Osteocyte (in vitro differentiated cells): ENCODE results near the gene TMEM18. TPM values are rescaled to one million over a fixed set of nuclear protein-coding genes. Genes with fewer than 3 reads are reported as not detected.
A peak's percentile ranks its signal among the peaks of the same experiment; 100 is the strongest.

Experiments used
- DNase-seq: peaks from one replicate; pipeline ENCODE4 v3.0.0; 2021; ENCODE audit warnings: mixed read lengths; ENCODE audit not compliant: unreplicated experiment; ENCODE audit errors: extremely low spot score
- H3K27ac Mint-ChIP-seq: one replicate; pipeline ENCODE4 v1.8.0; 2021; ENCODE audit warnings: mild to moderate bottlenecking, mixed read lengths; ENCODE audit not compliant: unreplicated experiment
- H3K27me3 Mint-ChIP-seq: one replicate; pipeline ENCODE4 v1.8.0; 2021; ENCODE audit warnings: mixed read lengths; ENCODE audit not compliant: unreplicated experiment
- H3K36me3 Mint-ChIP-seq: one replicate; pipeline ENCODE4 v1.8.0; 2021; ENCODE audit warnings: mixed read lengths; ENCODE audit not compliant: unreplicated experiment
- H3K4me1 Mint-ChIP-seq: one replicate; pipeline ENCODE4 v1.8.0; 2021; ENCODE audit warnings: mixed read lengths; ENCODE audit not compliant: unreplicated experiment
- H3K4me3 Mint-ChIP-seq: one replicate; pipeline ENCODE4 v1.8.0; 2021; ENCODE audit warnings: mild to moderate bottlenecking, moderate library complexity, mixed read lengths; ENCODE audit not compliant: unreplicated experiment
- H3K9me3 Mint-ChIP-seq: one replicate; pipeline ENCODE4 v1.8.0; 2021; ENCODE audit warnings: mixed read lengths; ENCODE audit not compliant: unreplicated experiment
- total RNA-seq: library from RNA; stranded (reverse); gene quantifications from 2 replicates; pipeline ENCODE4 v1.2.1, GENCODE V29; 2021
- TF ChIP-seq, protein P1 (sequence below): fragments of 200-600 bp; sonication (generic); IDR thresholded peaks from 2 replicates; pipeline ENCODE4 v1.5.0; 2021; ENCODE audit warnings: antibody characterized with exemption, mild to moderate bottlenecking, moderate library complexity

Gene TMEM18
- total RNA-seq, 1 donor from 2014 or later, result 32.8 TPM

DNA sequence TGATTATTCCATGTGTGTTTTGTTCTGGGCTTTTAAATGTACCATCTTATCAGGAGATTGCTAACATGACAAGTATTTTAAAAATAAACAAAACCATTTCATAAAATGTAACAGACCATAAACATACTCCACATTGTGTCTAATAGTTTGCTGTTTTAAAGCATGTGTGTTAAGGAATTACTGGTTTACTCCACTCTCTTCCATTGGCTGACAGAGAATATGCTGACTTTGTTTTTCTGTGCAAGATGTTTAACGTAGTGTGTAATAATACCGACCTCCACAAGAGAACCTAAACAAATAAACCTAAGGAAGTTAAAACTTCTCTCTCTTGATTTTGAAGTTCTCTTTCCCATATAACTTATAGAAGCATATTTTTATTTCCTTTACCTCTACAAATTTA lies 17.0 kb upstream of the TMEM18 start:
- peaks cover 4% of the 10 kb centered on the region for H3K9me3 Mint-ChIP-seq
- peaks cover 26% of the 10 kb centered on the region for H3K4me1 Mint-ChIP-seq
- no peaks in the 10 kb centered on the region for H3K36me3 Mint-ChIP-seq
- TF ChIP-seq, protein P1, sequence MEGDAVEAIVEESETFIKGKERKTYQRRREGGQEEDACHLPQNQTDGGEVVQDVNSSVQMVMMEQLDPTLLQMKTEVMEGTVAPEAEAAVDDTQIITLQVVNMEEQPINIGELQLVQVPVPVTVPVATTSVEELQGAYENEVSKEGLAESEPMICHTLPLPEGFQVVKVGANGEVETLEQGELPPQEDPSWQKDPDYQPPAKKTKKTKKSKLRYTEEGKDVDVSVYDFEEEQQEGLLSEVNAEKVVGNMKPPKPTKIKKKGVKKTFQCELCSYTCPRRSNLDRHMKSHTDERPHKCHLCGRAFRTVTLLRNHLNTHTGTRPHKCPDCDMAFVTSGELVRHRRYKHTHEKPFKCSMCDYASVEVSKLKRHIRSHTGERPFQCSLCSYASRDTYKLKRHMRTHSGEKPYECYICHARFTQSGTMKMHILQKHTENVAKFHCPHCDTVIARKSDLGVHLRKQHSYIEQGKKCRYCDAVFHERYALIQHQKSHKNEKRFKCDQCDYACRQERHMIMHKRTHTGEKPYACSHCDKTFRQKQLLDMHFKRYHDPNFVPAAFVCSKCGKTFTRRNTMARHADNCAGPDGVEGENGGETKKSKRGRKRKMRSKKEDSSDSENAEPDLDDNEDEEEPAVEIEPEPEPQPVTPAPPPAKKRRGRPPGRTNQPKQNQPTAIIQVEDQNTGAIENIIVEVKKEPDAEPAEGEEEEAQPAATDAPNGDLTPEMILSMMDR, result no peak
- no peak for DNase-seq
- peak overlapping the region; percentile 3 for H3K27ac Mint-ChIP-seq
- H3K27me3 Mint-ChIP-seq, result no peaks in the 10 kb centered on the region
- H3K4me3 Mint-ChIP-seq, result no peak overlapping the region

DNA sequence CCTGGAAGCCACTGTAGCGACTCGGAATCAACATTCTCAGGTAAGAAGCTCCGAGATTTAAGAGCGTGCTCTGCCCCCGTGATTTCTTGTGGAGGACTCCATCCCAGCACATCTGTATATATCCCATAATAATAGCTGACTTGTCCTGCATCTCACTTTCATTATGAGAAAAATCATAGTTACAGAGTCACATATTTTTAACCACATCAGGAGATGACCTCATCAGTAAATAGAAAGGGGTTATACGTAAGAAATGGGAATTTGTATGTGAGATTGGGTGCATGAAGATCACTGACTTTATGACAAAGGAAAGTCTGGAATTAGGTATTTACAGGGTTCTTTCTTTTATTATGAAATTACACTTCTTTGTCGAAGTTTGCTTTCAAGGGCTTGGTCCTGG lies 16.4 kb upstream of the TMEM18 start:
- Mint-ChIP-seq H3K27me3 (no peaks in the 10 kb centered on the region), H3K4me1 (peaks cover 30% of the 10 kb centered on the region), H3K27ac (no peak overlapping the region), H3K36me3 (no peaks in the 10 kb centered on the region), H3K4me3 (no peak overlapping the region), H3K9me3 (peaks cover under 1% of the 10 kb centered on the region)
- TF ChIP-seq, protein P1, result no peak
- DNase-seq, result no peak

DNA sequence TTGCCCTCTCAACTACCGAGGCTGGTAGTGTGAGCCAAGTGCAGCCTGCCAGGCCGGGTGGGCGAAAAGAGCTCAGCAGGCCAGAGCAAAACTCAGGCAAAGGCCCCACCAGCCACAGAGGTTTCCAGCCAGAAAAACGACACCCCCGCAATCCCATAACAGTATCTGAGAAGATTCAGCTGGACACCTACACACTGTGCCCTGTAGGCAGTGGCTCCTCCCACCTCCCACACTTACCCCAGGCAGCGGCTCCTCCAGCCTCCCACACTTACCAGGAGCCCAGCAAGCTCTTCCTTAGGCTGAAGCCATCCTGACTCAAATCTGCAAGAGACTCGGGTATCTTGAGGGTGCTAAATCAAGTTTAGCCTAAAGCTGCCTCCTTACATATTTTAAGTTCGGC lies 15.6 kb upstream of the TMEM18 start:
- H3K27me3 Mint-ChIP-seq, result no peaks in the 10 kb centered on the region
- H3K36me3 Mint-ChIP-seq, result no peaks in the 10 kb centered on the region
- DNase-seq, result no peak

DNA sequence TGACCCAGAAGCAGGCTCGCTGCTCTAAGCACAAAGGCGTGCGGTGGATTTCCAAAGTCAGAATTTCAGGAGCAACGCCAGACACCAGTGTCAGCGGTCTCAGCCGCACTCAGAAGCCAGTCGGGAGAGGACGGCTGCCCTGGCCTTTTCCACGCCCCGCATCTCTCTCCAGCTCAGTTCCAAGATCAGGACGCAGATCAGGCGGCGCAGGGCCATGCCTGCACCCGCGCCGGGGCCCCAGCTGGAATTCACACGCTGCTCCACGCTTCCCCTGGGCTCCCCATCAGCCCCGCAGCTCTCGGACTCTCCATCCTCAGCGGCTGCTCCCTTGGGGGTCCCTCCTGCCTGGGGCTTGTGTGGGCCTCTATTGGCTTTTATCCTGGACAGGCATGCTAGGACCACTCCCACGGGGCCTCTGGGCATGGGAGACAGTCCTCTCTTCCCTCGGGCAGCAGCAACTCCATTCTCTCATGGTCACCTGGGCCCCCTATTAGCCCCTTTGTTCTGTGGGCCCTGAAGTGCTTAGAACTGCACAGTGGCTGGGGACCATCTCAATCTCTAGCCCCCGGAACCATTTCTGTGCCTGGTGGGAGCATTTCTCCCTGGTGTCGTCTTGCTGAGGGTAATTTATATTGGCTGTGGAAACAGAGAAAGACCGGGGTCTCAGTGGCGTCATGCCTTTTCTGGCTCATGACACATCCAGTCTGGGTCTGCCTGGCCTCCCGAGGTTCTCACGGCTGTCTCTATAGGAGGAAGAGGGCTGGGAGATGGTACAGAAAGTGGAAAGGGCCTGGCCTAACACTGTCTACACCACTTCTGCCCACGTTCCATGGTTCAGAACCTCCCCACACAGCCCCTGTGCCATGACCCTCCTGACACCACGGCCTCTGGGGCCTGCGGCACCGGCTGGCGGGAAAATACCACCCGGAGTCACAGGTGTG lies 14.9 kb upstream of the TMEM18 start:
- Mint-ChIP-seq H3K4me1 (peaks cover 30% of the 10 kb centered on the region), H3K27me3 (no peaks in the 10 kb centered on the region), H3K27ac (no peak overlapping the region), H3K4me3 (no peak overlapping the region), H3K36me3 (no peaks in the 10 kb centered on the region), H3K9me3 (no peaks in the 10 kb centered on the region)
- TF ChIP-seq, protein P1, result no peak
- DNase-seq, result no peak

More for the DNA sequence above, 15.6 kb upstream of the TMEM18 start:
- Mint-ChIP-seq H3K4me1 (peaks cover 30% of the 10 kb centered on the region), H3K9me3 (no peaks in the 10 kb centered on the region), H3K27ac (no peak overlapping the region), H3K4me3 (no peak overlapping the region)
- TF ChIP-seq, protein P1, result no peak

DNA sequence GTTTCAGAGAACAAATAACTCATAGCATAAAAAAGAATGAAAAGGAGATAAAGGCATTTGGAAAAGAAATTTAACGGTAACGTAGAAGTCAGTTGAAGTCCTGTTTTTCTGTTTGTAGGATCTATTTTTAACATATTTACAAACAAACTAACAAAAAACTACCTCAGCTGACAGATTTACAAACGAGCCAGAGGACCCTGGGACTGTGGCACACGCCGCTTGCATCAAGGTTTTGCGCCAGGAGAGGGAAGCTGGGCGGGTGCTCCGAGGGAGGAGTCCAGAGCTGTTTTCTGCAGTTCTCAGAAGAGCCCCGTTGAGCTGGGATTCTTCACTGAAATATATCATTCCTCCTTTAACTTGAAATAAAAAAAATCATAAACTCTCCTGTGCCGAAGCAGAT lies 13.6 kb upstream of the TMEM18 start:
- Mint-ChIP-seq H3K4me3 (no peak overlapping the region), H3K36me3 (no peaks in the 10 kb centered on the region), H3K4me1 (peaks cover 23% of the 10 kb centered on the region), H3K27me3 (no peaks in the 10 kb centered on the region), H3K27ac (no peak overlapping the region), H3K9me3 (no peaks in the 10 kb centered on the region)
- DNase-seq, result no peak
- TF ChIP-seq, protein P1, result no peak
